NT2/D1 (cell line): ENCODE data around the gene PTGER1.
"Not testable (repeated sequence)": the region's sequence is repeated elsewhere in the genome, so short reads cannot be mapped to it uniquely, and the experiment has no call there.

ENCODE experiments used
- YY1 ChIP-seq: IDR thresholded peaks from 2 replicates; pipeline ENCODE4 v1.6.1; 2011; ENCODE audit not compliant: insufficient read length, insufficient read depth
- ZNF274 ChIP-seq: IDR thresholded peaks from 2 replicates; pipeline ENCODE4 v1.6.1; 2011; ENCODE audit warnings: mild to moderate bottlenecking, low read depth, low read length

DNA sequence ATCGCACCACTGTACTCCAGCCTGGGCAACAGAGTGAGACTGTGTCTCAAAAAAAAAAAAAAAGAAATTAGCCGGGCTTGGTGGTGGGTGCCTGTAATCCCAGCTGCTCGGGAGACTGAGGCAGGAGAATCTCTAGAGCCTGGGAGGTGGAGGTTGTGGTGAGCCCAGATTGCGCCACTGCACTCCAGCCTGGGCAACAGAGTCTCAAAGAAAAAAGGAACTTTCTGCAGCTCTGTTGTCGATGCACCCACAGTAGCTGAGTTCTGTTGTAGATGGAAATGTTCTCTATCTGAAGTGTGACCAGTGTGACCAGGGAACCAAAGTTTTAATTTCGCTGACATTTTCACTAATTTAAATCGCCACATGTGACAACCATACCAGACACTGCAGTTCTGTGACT lies 12.8 kb downstream of the PTGER1 start:
- not testable (repeated sequence) for TF ChIP-seq ZNF274, YY1
